Subcutaneous adipose tissue (tissue), 4 donors: Measurements from ENCODE around the gene STAMBPL1. TPM values are rescaled to one million over a fixed set of nuclear protein-coding genes. Genes with fewer than 3 reads are reported as not detected.

ENCODE experiments used
- total RNA-seq, 4 donors: library from RNA; depleted of rRNA; stranded (reverse); fragments of >200 nt; gene quantifications; one replicate each; pipeline ENCODE4 v1.1.0, GENCODE V29; 2016
- TF ChIP-seq, protein P1 (sequence below): fragments of 450-650 bp; IDR thresholded peaks from one replicate; pipeline ENCODE4 v1.5.1; 2016; ENCODE audit warnings: low read depth, mild to moderate bottlenecking, control low read depth, antibody characterized with exemption, moderate library complexity

The STAMBPL1 gene
- 10 to 100 TPM in 3 of 4 donors, 1 to 10 TPM in 1; 7.5 to 31.3 (median 14.8) TPM for total RNA-seq

DNA sequence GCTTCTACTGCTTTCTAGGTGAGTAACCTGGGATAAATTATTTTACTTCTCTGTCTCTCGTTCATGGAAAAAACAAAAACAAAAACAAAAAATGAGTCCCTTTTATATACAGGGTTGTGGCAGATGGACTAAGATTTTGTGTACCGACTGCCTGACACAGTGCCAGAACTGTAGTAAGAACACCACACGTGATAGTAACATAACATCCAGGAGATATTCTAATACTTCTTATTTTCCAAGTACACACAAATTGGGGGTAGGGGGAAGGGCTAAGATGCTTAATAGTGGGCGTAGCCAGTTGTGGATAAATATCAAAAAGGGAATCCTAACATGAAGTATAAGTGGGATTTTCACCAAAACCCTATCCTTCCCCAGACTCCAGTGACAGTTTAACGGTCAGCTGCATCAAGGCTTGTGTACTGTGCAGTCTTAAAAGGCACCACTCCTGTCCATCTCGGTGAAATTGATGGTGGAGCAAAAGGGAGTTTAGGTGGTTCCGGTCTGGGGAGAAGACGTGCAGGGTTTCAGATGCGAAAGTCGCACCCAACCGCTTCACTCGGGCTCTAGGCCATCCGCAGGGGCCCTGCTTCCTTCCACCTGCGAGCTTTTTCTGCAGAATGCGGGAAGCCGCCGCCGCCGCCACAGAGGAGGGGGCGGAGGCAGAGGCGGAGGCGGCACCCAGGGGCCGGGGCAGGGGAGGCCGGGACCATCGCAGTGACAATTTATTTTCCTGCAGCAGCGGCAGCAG lies at the start of gene STAMBPL1:
STAMBPL1 (plus strand) TSS at position 712 of the 748 bp plus-strand sequence. CDS start 21,464 bp downstream, outside the sequence.
- TF ChIP-seq, protein P1, sequence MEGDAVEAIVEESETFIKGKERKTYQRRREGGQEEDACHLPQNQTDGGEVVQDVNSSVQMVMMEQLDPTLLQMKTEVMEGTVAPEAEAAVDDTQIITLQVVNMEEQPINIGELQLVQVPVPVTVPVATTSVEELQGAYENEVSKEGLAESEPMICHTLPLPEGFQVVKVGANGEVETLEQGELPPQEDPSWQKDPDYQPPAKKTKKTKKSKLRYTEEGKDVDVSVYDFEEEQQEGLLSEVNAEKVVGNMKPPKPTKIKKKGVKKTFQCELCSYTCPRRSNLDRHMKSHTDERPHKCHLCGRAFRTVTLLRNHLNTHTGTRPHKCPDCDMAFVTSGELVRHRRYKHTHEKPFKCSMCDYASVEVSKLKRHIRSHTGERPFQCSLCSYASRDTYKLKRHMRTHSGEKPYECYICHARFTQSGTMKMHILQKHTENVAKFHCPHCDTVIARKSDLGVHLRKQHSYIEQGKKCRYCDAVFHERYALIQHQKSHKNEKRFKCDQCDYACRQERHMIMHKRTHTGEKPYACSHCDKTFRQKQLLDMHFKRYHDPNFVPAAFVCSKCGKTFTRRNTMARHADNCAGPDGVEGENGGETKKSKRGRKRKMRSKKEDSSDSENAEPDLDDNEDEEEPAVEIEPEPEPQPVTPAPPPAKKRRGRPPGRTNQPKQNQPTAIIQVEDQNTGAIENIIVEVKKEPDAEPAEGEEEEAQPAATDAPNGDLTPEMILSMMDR: no peak

DNA sequence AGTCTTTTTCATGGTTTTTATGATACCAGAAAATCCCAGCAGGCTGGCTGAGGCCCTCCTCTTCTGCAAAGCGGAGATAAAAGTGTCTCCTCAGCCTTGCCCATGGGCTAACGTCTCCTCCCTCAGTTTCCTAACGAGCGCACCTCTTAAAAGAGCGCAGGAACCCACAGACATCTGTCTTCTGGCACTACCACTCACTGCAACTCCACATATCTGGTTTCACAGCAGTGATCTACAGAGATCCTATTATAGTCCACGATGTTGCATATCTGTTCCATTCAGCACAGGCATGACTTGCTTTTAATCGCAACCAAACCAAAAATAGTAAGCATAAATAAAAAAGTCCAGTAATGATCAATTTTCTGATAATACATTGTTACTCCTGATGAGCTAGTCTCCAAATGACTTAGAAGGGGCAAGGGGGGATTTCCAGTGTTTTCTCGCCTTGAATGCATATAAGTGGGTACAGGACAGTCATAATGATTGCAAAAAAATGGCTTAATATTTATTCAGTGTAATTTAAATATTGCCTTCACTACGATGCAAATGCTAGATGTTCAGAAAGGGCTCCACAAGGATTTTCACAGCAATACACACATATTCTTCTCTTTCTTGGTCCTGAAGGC lies 49.3 kb upstream of the STAMBPL1 start:
- TF ChIP-seq, protein P1: no peak

DNA sequence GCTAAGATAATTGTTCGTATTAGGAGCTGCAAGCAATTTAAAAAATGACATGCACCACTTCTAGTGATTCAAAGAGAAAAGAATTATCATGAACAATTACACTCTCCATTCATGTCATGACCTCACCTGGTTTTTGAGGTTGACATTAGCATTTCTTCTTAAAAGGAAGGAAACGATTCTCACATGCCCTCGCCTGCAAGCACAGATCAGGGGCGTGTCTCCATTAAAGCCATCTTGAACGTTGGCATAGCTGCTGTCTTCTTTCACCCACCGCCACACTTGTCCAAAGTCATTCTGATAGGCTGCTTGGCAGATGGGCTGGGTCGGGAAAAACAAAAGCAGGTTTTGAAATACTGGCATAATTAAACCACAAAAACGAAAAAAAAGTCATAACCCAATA lies 48.3 kb upstream of the STAMBPL1 start:
- TF ChIP-seq, protein P1: no peak

DNA sequence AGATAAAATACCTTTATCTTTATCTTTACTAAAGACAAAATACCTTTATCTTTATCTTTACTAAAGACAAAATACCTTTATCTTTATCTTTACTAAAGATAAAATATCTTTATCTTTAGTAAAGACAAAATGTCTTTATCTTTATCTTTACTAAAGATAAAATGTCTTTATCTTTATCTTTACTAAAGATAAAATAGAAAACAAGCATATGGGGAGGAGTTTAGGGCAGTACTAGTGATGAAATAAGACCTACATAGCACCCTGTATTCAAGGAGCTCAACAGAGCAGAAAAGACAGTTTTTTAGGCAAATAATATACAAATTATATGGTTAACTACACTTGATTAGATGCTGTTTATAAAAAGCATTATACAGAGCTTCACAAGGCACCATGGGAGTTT lies 47.7 kb upstream of the STAMBPL1 start:
- TF ChIP-seq, protein P1: no peak

DNA sequence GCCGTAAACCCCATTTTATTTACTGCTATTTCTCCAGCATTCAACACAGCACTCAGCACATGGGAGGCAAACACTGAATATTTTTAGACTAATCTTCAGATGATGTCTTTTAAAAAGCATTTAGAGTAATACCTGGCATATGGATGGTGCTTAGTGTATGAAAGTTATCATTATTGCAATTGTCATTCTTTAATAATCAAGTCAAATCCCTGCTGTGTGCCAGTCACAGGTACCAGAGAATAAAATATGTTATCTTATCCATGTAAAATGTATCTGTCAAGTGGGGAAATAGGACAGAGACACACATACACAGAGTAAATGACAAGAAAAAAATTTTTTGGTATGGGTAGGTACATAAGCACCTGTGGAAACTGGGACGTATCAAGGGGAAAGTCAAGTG lies 46.9 kb upstream of the STAMBPL1 start:
- TF ChIP-seq, protein P1: no peak

DNA sequence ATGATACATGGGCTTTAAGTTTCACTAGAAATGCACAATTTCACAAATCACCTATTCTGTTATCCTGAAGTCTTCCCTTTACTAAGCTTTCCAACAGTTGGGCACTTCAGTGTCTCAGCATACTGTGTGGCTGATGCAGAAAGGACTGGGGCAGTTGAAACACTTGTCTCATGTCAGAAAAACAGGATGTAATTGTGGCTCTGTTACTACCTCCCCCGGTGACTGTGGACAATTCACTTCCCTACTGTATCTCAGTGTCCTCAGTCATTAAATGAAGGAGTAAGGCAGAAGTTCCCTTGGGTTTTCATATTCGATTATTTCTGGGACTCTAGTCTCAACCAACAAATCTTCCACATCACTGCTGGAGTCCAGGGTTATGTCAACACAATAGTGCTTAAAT lies 46.3 kb upstream of the STAMBPL1 start:
- TF ChIP-seq, protein P1: no peak

DNA sequence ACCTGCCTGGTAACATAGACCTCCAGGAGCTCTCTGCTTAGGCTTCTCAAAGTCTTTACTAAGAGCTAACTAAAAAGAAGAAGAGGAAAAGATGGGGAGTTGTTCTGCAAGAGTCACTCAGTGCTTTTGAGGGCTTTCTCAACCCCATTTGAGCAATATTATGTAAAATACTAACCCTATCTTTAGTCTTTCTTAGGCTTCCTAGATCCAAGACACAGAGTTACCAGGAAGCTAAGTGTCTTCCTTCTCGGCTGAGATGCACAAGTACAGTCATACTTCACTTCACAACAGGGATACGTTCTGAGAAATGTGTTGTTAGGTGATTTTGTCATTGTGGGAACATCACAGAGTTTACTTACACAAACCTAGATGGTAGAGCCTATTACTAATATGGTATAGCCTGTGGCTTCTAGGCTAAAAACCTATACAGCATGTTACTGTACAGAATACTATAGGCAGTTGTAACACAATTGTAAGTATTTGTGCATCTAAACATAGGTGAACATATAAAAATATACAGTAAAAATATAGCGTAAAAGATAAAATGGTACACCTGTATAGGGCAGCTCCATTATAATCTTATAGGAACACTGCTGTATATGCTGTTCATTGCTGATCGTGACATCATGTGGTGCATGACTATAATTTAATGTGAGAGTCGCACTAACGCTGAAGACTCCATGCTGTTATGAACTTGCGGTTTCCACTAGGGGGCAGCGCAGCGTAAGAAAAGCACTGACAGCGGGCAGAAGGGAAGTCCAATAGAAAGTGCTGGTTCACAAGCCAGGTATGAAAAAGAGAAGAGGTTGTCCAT lies 44.7 kb upstream of the STAMBPL1 start:
- TF ChIP-seq, protein P1: no peak
